RWPE1 (cell line): Measurements from ENCODE around the gene IQGAP2.
"Not testable (repeated sequence)": the region's sequence is repeated elsewhere in the genome, so short reads cannot be mapped to it uniquely, and the experiment has no call there.

Experiments used
- CTCF ChIA-PET: fragments of 350-600 bp; sonication (Branson Sonifier 250); formaldehyde crosslinking; extraction: SDS; loops from one replicate; lab custom pipeline; 2021; lab: Yijun Ruan, JAX
- POLR2A ChIA-PET: fragments of 400-600 bp; formaldehyde crosslinking; extraction: SDS; loops from one replicate; lab custom pipeline; 2020; ENCODE audit warnings: antibody characterized with exemption; ENCODE audit not compliant: low non-redundant PET; lab: Yijun Ruan, JAX
- DNase-seq: peaks from one replicate; pipeline ENCODE4 v3.0.0; 2012; ENCODE audit warnings: low spot score
- H3K27ac ChIP-seq: fragments of 450-650 bp; 2 replicates; pipeline ENCODE4 v1.5.1; 2017
- TF ChIP-seq, protein P1 (sequence below): fragments of 450-650 bp; conservative IDR thresholded peaks from 2 replicates; pipeline ENCODE4 v1.5.1; 2017; ENCODE audit warnings: low read depth, mild to moderate bottlenecking

The IQGAP2 gene

DNA sequence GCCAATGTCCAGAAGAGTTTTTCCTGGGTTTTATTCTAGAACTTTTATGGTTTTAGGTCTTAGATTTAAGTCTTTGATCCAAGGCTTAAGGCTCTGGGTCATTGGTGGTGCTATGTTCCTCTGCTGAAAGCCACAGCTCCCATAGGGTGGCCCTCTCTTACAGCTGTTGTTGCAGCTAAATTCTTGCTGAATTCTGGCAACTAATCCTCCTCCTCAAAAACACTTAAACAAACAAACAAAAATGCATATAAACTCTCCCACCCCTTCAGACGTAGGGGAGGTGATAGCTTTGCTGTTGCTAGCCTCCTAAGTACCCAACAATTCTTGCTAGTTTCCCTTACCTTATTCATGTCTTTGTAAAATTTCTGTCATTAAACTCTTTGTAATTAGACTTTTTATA, 30.2 kb downstream of the IQGAP2 start:
- H3K27ac ChIP-seq: no peak overlapping the region
- TF ChIP-seq, protein P1, sequence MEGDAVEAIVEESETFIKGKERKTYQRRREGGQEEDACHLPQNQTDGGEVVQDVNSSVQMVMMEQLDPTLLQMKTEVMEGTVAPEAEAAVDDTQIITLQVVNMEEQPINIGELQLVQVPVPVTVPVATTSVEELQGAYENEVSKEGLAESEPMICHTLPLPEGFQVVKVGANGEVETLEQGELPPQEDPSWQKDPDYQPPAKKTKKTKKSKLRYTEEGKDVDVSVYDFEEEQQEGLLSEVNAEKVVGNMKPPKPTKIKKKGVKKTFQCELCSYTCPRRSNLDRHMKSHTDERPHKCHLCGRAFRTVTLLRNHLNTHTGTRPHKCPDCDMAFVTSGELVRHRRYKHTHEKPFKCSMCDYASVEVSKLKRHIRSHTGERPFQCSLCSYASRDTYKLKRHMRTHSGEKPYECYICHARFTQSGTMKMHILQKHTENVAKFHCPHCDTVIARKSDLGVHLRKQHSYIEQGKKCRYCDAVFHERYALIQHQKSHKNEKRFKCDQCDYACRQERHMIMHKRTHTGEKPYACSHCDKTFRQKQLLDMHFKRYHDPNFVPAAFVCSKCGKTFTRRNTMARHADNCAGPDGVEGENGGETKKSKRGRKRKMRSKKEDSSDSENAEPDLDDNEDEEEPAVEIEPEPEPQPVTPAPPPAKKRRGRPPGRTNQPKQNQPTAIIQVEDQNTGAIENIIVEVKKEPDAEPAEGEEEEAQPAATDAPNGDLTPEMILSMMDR: no peak
- no peak for DNase-seq
- CTCF ChIA-PET: no interaction called here
- POLR2A ChIA-PET: no interaction called here

DNA sequence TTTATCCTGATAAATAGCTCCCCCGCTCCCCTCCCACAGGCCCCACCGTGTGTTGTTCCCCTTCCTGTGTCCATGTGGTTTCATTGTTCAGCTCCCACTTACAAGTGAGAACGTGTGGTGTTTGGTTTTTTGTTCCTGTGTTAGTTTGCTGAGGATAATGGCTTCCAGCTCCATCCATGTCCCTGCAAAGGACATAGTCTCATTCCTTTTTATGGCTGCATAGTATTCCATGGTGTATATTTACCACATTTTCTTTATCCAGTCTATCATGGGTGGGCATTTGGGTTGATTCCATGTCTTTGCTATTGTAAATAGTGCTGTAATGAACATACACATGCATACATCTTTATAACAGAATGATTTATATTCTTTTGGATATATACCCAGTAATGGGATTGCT, 34.4 kb downstream of the IQGAP2 start:
- DNase-seq, H3K27ac ChIP-seq, POLR2A ChIA-PET: not testable (repeated sequence)
- CTCF ChIA-PET: interaction anchor here (0.7 to 1.1 kb wide), 2 partner anchors 10 to 49 kb away, joined by 4 read pairs; no protein-coding TSS in a partner anchor

DNA sequence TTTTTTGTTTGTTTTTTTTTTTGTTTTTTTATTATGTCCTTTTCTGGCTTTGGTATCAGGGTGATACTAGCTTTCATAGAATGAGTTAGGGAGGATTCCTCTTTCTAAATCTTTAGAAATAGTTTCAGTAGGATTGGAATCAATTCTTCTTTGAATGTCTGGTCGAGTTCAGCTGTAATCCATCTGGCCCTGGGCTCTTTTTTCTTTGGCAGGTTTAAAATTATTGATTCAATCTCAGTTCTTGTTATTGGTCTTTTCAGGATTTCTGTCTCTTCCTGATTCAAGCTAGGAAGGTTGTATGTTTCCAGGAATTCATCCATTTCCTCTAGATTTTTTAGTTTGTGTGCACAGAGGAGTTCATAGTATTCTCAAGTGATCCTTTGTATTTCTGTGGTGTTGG, 34.9 kb downstream of the IQGAP2 start:
- CTCF ChIA-PET: interaction anchor here (1.1 kb wide), 1 partner anchor 10 kb away, joined by 4 read pairs; no protein-coding TSS in a partner anchor
- DNase-seq: no peak
- no peak overlapping the region for H3K27ac ChIP-seq
- POLR2A ChIA-PET: no interaction called here
- TF ChIP-seq, protein P1: no peak

DNA sequence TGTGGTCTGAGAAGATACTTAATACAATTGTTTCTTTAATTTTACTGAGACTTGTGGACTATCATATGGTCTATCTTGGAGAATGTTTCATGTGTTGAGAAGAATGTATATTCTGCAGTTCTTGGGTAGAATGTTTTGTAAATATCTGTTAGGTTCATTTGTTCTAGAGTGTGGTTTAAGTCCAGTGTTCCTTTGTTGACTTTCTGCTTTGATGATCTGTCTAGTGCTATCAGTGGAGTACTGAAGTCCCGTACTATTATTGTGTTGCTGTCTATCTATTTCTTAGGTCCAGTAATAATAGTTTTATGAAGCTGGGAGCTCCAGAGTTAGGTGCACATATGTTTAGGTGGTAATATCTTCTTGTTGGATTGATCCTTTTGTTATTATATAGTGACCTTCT, 36.1 kb downstream of the IQGAP2 start:
- ChIA-PET CTCF (interaction anchor here (0.5 kb wide), 1 partner anchor 538 kb away, joined by 3 read pairs; no protein-coding TSS in a partner anchor), POLR2A (no interaction called here)
- H3K27ac ChIP-seq: no peak overlapping the region
- TF ChIP-seq, protein P1: no peak
- DNase-seq: no peak

DNA sequence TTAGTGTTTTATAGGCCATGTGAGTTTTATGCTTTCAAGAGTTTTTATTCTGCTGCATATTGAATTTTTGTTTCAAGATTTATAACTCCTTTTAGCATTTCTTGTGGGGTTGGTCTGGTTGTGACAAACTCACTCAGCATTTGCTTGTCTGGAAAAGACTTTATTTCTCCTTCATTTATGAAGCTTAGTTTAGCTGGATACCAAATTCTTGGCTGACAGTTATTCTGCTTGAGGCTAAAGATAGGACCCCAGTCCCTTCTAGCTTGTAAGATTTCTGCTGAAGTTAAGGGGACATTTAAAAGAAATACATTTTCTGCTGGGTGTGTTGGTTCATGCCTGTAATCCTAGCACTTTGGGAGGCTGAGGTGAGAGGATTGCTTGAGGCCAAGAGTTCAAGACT, 36.8 kb downstream of the IQGAP2 start:
- POLR2A ChIA-PET: no interaction called here
- TF ChIP-seq, protein P1: no peak
- no peak for DNase-seq
- no peak overlapping the region for H3K27ac ChIP-seq
- CTCF ChIA-PET: interaction anchor here (0.6 kb wide), 1 partner anchor 102 kb away, joined by 6 read pairs; no protein-coding TSS in a partner anchor

DNA sequence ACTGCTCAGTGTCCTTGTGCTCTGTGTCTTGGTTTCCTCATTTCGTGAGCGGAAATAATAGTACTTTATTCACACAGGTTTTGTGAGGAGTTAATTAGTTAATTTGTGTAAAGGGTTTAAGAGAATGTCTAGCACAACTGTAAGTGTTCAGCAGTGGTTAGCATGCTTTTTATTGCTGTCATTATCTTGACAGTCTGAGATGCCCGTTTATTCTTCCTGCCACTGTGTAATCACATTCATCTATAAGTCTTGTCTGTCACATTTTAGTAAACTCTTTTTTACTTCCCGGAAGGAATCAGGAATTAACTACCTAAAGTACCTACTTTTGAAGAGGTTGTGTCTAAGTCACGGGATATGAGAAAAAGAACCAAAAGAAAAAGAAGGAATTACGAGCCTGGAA, 38.0 kb downstream of the IQGAP2 start:
- DNase-seq: no peak
- TF ChIP-seq, protein P1: no peak
- H3K27ac ChIP-seq: no peak overlapping the region
- ChIA-PET CTCF (no interaction called here), POLR2A (no interaction called here)

DNA sequence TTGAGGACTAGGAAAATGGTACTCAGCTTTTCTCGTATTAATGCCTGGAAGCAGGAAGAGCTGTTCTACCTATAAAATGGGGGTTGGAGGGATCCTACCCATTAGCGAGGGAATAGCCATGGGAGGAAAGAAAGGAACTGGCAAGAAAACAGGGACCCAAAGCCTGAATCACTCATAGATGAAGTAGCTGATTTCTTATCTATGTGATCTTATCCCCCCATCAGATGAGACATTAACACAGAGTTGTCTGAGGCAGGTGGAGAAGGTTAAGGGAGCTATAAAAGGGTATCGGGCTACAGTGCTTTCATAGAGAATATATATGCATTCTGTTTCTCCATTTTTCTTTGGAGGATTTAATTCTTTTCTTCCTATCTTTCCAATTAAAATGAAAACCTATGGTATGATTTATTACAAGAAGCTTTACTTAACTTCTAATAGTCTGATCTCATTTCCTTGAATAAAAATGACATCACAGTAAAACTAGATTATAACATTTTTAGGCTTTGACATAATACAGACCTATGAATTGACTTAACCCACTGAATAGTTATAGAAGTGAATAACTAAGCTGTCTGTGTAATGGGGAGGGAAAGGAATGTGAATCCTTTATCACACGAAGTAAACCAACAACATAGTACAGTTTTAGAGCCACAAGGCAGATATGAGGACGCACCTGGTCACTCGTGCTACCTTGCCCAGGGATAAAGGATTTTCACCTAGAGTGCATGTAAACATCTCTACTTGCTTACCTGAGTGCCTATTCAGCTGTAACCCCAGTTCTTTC, 39.0 kb downstream of the IQGAP2 start:
- CTCF ChIA-PET: interaction anchor here (0.6 kb wide), 1 partner anchor 117 kb away, joined by 3 read pairs; no protein-coding TSS in a partner anchor
- no peak overlapping the region for H3K27ac ChIP-seq
- TF ChIP-seq, protein P1: no peak
- POLR2A ChIA-PET: no interaction called here
- DNase-seq: no peak
